ENCODE results near the gene AFF3.

GRCh38 chr2:100036793-100037192 lies 105.6 kb downstream of the AFF3 start:
- TF ChIP-seq CTCF (IDR thresholded peaks at IDR 0.05 in 8 of 11, conservative IDR thresholded peaks at IDR 0.05 in 3 of 11) (no peak), POLR2A (IDR thresholded peaks at IDR 0.05) (no peak)

All from spleen (tissue), 7 donors.